Kidney (tissue), 14 donors: ENCODE results near the gene RNF213. TPM values are rescaled to one million over a fixed set of nuclear protein-coding genes. Genes with fewer than 3 reads are reported as not detected.
A peak's percentile ranks its signal among the peaks of the same experiment; 100 is the strongest.

ENCODE experiments used
- DNase-seq, 5 donors: peaks; one replicate each; pipeline ENCODE4 v3.0.0-alpha.2; 2013 to 2020
- FAIRE-seq: peaks from 2 replicates; lab custom pipeline; 2012; peaks lifted over from hg19 to GRCh38; lab: Jason Lieb, UNC
- H3K27ac ChIP-seq, 2 donors: one replicate each; pipeline ENCODE4 v1.7.0; 2013; ENCODE audit warnings: low read depth in 2 of 2, low read length in 2 of 2, inconsistent platforms in 1 of 2
- H3K27me3 ChIP-seq: one replicate; pipeline ENCODE4 v1.7.1; 2013; ENCODE audit warnings: low read length, inconsistent platforms; ENCODE audit not compliant: control insufficient read depth, insufficient read depth
- H3K36me3 ChIP-seq, 3 donors: one replicate each; pipeline versions ENCODE4 v1.7.0 to v1.7.1; 2013; ENCODE audit warnings: low read length in 3 of 3, control low read depth in 1 of 3, inconsistent platforms in 1 of 3; ENCODE audit not compliant: insufficient read depth in 3 of 3, control insufficient read depth in 2 of 3
- H3K4me1 ChIP-seq, 3 donors: one replicate each; pipeline versions ENCODE4 v1.7.0 to v1.7.1; 2013; ENCODE audit warnings: low read length in 3 of 3, inconsistent platforms in 1 of 3, low read depth in 1 of 3; ENCODE audit not compliant: control insufficient read depth in 2 of 3, insufficient read depth in 2 of 3
- H3K4me3 ChIP-seq, 3 donors: one replicate each; pipeline versions ENCODE4 v1.7.0 to v1.8.1; 2013; ENCODE audit warnings: low read length in 3 of 3, control low read depth in 1 of 3, inconsistent platforms in 1 of 3
- H3K9ac ChIP-seq, 3 donors: one replicate each; pipeline versions ENCODE4 v1.7.0 to v1.7.1; 2013; ENCODE audit warnings: low read length in 3 of 3, control low read depth in 1 of 3, inconsistent platforms in 1 of 3
- H3K9me3 ChIP-seq, 3 donors: one replicate each; pipeline versions ENCODE4 v1.7.0 to v1.7.1; 2013; ENCODE audit warnings: low read length in 3 of 3, control low read depth in 1 of 3, inconsistent platforms in 1 of 3; ENCODE audit not compliant: control insufficient read depth in 2 of 3, insufficient read depth in 1 of 3
- CTCF ChIP-seq: IDR thresholded peaks from 3 replicates; pipeline ENCODE4 v1.5.1; 2012; ENCODE audit warnings: mild to moderate bottlenecking, moderate library complexity, borderline replicate concordance; ENCODE audit not compliant: insufficient read depth; ENCODE audit errors: extremely low read depth
- intact Hi-C: fragments of 100-400 bp; cut with DNase I; formaldehyde crosslinking; loops from one replicate; pipeline ENCODE4 v1.11.1; 2022
- polyA plus RNA-seq: library from polyadenylated mRNA; stranded (reverse); fragments of 350-450 nt; fragmentation: Illumina TruSeq; extraction: RNeasy Lipid Tissue Mini Kit (QIAGEN cat#74804); gene quantifications from one replicate; pipeline ENCODE4 v1.2.3, GENCODE V29; 2014; ENCODE audit warnings: low read depth, low replicate concordance; ENCODE audit not compliant: insufficient read depth
- total RNA-seq: library from RNA; stranded (reverse); fragmentation: NEBNext Ultra II Directional; extraction: Animal tissue kit (Norgen Biotek cat#: 25700); gene quantifications from one replicate; pipeline ENCODE4 v1.2.1, GENCODE V29; 2021
- donor health status: control.
- donor health status: control.
- donor health status: control.
- donor health status: control.
- donor health status: control.
- donor health status: DM: yes; HTN: yes; CAD: no.
- donor health status: Normal renal cell carcinoma (clear cell type).

RNF213 gene
- total and polyA plus RNA-seq, 2 donors from 2014 or later: 43.4 to 276 TPM

GRCh38 chr17:80426671-80427326, 166.1 kb downstream of the RNF213 start:
- FAIRE-seq (no peak), DNase-seq (peak; percentile 71 to 90 (median 81))
- Histone ChIP-seq H3K9ac (no peak overlapping the region), H3K36me3 (no peaks in the 10 kb centered on the region), H3K4me1 (peaks cover 0 to 5% (median 0%) of the 10 kb centered on the region in 3 donors), H3K9me3 (no peaks in the 10 kb centered on the region), H3K27me3 (no peaks in the 10 kb centered on the region), H3K4me3 (no peak overlapping the region), H3K27ac (no peak overlapping the region)
- intact Hi-C loops: loop anchor here (5.0 to 10.0 kb wide), 3 partner anchors 148 to 556 kb away; no protein-coding TSS in a partner anchor
- peak; percentile 96 for TF ChIP-seq CTCF

GRCh38 chr17:80427366-80428282, 167.0 kb downstream of the RNF213 start:
- DNase-seq: peak in 1 of 5 donors; percentile 71
- FAIRE-seq: no peak
- H3K4me3 ChIP-seq: no peak overlapping the region
- no peak for TF ChIP-seq CTCF
- intact Hi-C loops: loop anchor here (5.0 to 10.0 kb wide), 3 partner anchors 147 to 555 kb away; no protein-coding TSS in a partner anchor
- H3K27me3 ChIP-seq: no peaks in the 10 kb centered on the region
- H3K4me1 ChIP-seq: peaks cover 0 to 5% (median 0%) of the 10 kb centered on the region in 3 donors
- H3K27ac ChIP-seq: no peak overlapping the region
- no peak overlapping the region for H3K9ac ChIP-seq
- no peaks in the 10 kb centered on the region for H3K36me3 ChIP-seq
- no peaks in the 10 kb centered on the region for H3K9me3 ChIP-seq

GRCh38 chr17:80428363-80428762, 167.7 kb downstream of the RNF213 start:
- Histone ChIP-seq H3K27ac (no peak overlapping the region), H3K9ac (no peak overlapping the region), H3K4me1 (peaks cover 0 to 4% (median 0%) of the 10 kb centered on the region in 3 donors), H3K9me3 (no peaks in the 10 kb centered on the region), H3K4me3 (no peak overlapping the region), H3K27me3 (no peaks in the 10 kb centered on the region), H3K36me3 (no peaks in the 10 kb centered on the region)
- intact Hi-C loops: loop anchor here (5.0 to 10.0 kb wide), 3 partner anchors 146 to 554 kb away; no protein-coding TSS in a partner anchor
- TF ChIP-seq CTCF: no peak
- FAIRE-seq (no peak), DNase-seq (peak in 1 of 5 donors; percentile 21)
